Keratinocyte (primary cell): Measurements from ENCODE around the gene SDK1. TPM values are rescaled to one million over a fixed set of nuclear protein-coding genes. Genes with fewer than 3 reads are reported as not detected.

Experiments
- DNase-seq: peaks from one replicate; pipeline ENCODE4 v3.0.0-alpha.2; 2011; ENCODE audit warnings: low read depth, missing footprints, low spot score
- FAIRE-seq: peaks from 2 replicates; lab custom pipeline; 2011; peaks lifted over from hg19 to GRCh38; lab: Jason Lieb, UNC
- H2AFZ ChIP-seq: 2 replicates; pipeline ENCODE4 v1.6.0; 2012; ENCODE audit warnings: low read length, control low read depth, inconsistent platforms; ENCODE audit not compliant: control insufficient read depth
- H3K27ac ChIP-seq: 2 replicates; pipeline ENCODE4 v1.5.1; 2011; ENCODE audit warnings: low read length; ENCODE audit not compliant: control insufficient read depth, insufficient read depth
- H3K27me3 ChIP-seq: 3 replicates; pipeline ENCODE4 v1.6.0; 2011; ENCODE audit warnings: low read length; ENCODE audit not compliant: control insufficient read depth, insufficient read depth; ENCODE audit errors: extremely low read depth
- H3K36me3 ChIP-seq, 2 experiments: 2 replicates in 1 of 2; 3 replicates in 1 of 2; pipeline ENCODE4 v1.5.1; 2011; ENCODE audit warnings: low read length in 2 of 2, mild to moderate bottlenecking in 1 of 2; ENCODE audit not compliant: control insufficient read depth in 2 of 2, insufficient read depth in 2 of 2; ENCODE audit errors: extremely low read depth in 1 of 2
- H3K4me1 ChIP-seq: 3 replicates; pipeline ENCODE4 v1.5.1; 2011; ENCODE audit warnings: low read length; ENCODE audit not compliant: control insufficient read depth, insufficient read depth; ENCODE audit errors: extremely low read depth
- H3K4me2 ChIP-seq: 3 replicates; pipeline ENCODE4 v1.6.0; 2011; ENCODE audit warnings: low read depth, low read length; ENCODE audit not compliant: control insufficient read depth, insufficient read depth; ENCODE audit errors: extremely low read depth
- H3K4me3 ChIP-seq, 3 experiments: fragments of 200-600 bp in 1 of 3; sonication (generic) in 1 of 3; 2 replicates in 2 of 3; 3 replicates in 1 of 3; pipeline ENCODE4 v1.5.1; 2011 to 2016; ENCODE audit warnings: low read length in 3 of 3, mild to moderate bottlenecking in 3 of 3, control low read depth in 2 of 3, inconsistent platforms in 1 of 3, low read depth in 1 of 3, mixed read lengths in 1 of 3, mixed run types in 1 of 3, moderate library complexity in 1 of 3; ENCODE audit not compliant: control insufficient read depth in 2 of 3, insufficient read depth in 2 of 3; ENCODE audit errors: extremely low read depth in 1 of 3
- H3K79me2 ChIP-seq: 2 replicates; pipeline ENCODE4 v1.6.0; 2012; ENCODE audit warnings: low read length; ENCODE audit not compliant: control insufficient read depth, insufficient read depth
- H3K9ac ChIP-seq: 3 replicates; pipeline ENCODE4 v1.6.0; 2011; ENCODE audit warnings: low read length; ENCODE audit not compliant: control insufficient read depth, insufficient read depth; ENCODE audit errors: extremely low read depth
- H3K9me1 ChIP-seq: 3 replicates; pipeline ENCODE4 v1.6.0; 2011; ENCODE audit warnings: low read length; ENCODE audit not compliant: control insufficient read depth, insufficient read depth; ENCODE audit errors: extremely low read depth
- H3K9me3 ChIP-seq: 2 replicates; pipeline ENCODE4 v1.5.1; 2012; ENCODE audit warnings: low read depth, low read length; ENCODE audit not compliant: control insufficient read depth
- H4K20me1 ChIP-seq: 3 replicates; pipeline ENCODE4 v1.6.0; 2011; ENCODE audit warnings: low read length; ENCODE audit not compliant: control insufficient read depth, insufficient read depth; ENCODE audit errors: extremely low read depth
- EZH2 ChIP-seq: IDR thresholded peaks from one replicate; pipeline ENCODE4 v1.6.1; 2012; ENCODE audit warnings: inconsistent platforms, mild to moderate bottlenecking, low read length, moderate library complexity
- dilution Hi-C: fragments of 300-500 bp; cut with MboI; formaldehyde crosslinking; loops from one replicate; pipeline ENCODE4 v1.7.0; 2020; ENCODE audit warnings: low sequenced_read_pairs; ENCODE audit not compliant: extremely low pct_ligation_motif_present
- polyA plus RNA-seq, 5 experiments: library from polyadenylated mRNA; depleted of rRNA in 3 of 5; stranded (reverse) in 3 of 5; stranded (forward) in 1 of 5; unstranded in 1 of 5; fragments of >200 nt; gene quantifications; 1 replicate in 1 of 5; 2 replicates in 3 of 5; 3 replicates in 1 of 5; pipeline versions ENCODE4 v1.2.1 to v1.2.3, GENCODE V29; 2011 to 2012; ENCODE audit warnings: missing spikeins in 2 of 5, low read depth in 1 of 5, low replicate concordance in 1 of 5
- TF ChIP-seq, protein P1 (sequence below), 3 experiments: IDR thresholded peaks in 1 of 3; conservative IDR thresholded peaks in 1 of 3; optimal IDR thresholded peaks in 1 of 3; 2 replicates in 2 of 3; 3 replicates in 1 of 3; pipeline versions ENCODE3 to v1.5.1; 2011; ENCODE audit warnings: low read length in 3 of 3, mild to moderate bottlenecking in 3 of 3, moderate library complexity in 2 of 3, control low read depth in 1 of 3, inconsistent platforms in 1 of 3; ENCODE audit not compliant: insufficient read depth in 2 of 3; ENCODE audit errors: extremely low read depth in 1 of 3

SDK1 gene
- polyA plus RNA-seq, 1 donor (not counting 4 experiments of a cell fraction or from before 2014, with no cell fraction given), result 0.66 TPM

DNA sequence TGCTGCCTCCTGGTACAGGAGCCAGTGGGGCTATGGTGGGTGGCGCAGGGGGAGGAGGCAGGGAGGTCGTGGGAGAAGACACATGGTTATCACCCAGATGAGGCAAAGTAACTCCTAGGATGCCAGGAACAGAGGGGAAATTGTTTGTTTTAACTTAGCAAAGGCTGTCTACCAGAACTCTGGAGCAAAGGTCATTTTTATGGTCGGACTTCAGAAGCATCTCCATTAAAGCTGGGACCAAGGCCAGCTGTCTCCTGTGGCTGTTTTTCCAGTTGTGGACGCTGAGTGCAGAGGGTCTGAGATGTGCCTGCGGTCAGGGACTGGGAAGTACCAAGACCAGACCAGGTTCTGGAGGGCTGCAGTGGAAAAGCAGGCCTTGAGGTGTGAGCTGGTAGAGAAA, 855.1 kb downstream of the SDK1 start:
- no peak overlapping the region for H3K4me3 ChIP-seq
- H2AFZ ChIP-seq, result no peak overlapping the region
- no peak overlapping the region for H3K4me2 ChIP-seq
- no peaks in the 10 kb centered on the region for H3K79me2 ChIP-seq
- FAIRE-seq, result no peak
- H4K20me1 ChIP-seq, result no peaks in the 10 kb centered on the region
- DNase-seq, result no peak
- no peak for TF ChIP-seq EZH2
- TF ChIP-seq, protein P1, sequence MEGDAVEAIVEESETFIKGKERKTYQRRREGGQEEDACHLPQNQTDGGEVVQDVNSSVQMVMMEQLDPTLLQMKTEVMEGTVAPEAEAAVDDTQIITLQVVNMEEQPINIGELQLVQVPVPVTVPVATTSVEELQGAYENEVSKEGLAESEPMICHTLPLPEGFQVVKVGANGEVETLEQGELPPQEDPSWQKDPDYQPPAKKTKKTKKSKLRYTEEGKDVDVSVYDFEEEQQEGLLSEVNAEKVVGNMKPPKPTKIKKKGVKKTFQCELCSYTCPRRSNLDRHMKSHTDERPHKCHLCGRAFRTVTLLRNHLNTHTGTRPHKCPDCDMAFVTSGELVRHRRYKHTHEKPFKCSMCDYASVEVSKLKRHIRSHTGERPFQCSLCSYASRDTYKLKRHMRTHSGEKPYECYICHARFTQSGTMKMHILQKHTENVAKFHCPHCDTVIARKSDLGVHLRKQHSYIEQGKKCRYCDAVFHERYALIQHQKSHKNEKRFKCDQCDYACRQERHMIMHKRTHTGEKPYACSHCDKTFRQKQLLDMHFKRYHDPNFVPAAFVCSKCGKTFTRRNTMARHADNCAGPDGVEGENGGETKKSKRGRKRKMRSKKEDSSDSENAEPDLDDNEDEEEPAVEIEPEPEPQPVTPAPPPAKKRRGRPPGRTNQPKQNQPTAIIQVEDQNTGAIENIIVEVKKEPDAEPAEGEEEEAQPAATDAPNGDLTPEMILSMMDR (optimal IDR thresholded peaks at IDR 0.05 in 1 of 3, IDR thresholded peaks at IDR 0.05 in 1 of 3, conservative IDR thresholded peaks at IDR 0.05 in 1 of 3; ENCODE audit: extremely low read depth in 1 of 3, insufficient read depth in 2 of 3, low read length in 3 of 3), result no peak
- H3K27me3 ChIP-seq, result no peaks in the 10 kb centered on the region
- no peaks in the 10 kb centered on the region for H3K36me3 ChIP-seq
- H3K4me1 ChIP-seq, result peaks cover 16% of the 10 kb centered on the region
- no peak overlapping the region for H3K27ac ChIP-seq
- no peaks in the 10 kb centered on the region for H3K9me1 ChIP-seq
- H3K9ac ChIP-seq, result no peak overlapping the region
- dilution Hi-C loops, result no loop called here
- H3K9me3 ChIP-seq, result no peaks in the 10 kb centered on the region

DNA sequence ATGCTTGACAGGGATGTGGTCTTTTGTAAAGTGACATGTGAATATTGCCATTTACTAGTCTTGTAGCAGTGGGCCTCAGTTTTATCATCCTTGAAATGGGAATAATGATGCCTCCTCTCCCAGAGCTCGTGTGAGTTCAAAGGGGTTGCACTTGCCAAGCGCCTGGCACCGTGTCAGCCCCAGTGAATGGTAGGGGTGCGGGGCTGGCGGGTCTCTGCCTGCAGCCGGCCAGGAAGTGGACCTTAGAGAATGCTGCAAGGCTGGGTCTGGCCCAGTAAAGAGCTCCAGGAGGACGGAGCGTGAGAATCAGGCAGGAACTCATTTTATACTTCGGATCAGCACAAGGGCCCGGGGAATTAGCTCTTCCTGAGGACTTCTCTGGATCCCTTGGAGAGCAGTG, 856.6 kb downstream of the SDK1 start:
- Histone ChIP-seq H3K4me1 (peaks cover 16% of the 10 kb centered on the region), H4K20me1 (no peaks in the 10 kb centered on the region), H3K79me2 (no peaks in the 10 kb centered on the region), H3K9ac (no peak overlapping the region), H3K9me1 (no peaks in the 10 kb centered on the region), H3K4me2 (no peak overlapping the region), H3K9me3 (no peaks in the 10 kb centered on the region), H3K27me3 (no peaks in the 10 kb centered on the region), H3K27ac (no peak overlapping the region), H3K36me3 (peaks cover 0 to 2% of the 10 kb centered on the region in 2 experiments), H3K4me3 (no peak overlapping the region), H2AFZ (no peak overlapping the region)
- TF ChIP-seq EZH2, result no peak
- TF ChIP-seq, protein P1 (optimal IDR thresholded peaks at IDR 0.05 in 1 of 3, IDR thresholded peaks at IDR 0.05 in 1 of 3, conservative IDR thresholded peaks at IDR 0.05 in 1 of 3; ENCODE audit: extremely low read depth in 1 of 3, insufficient read depth in 2 of 3, low read length in 3 of 3), result no peak
- FAIRE-seq (no peak), DNase-seq (no peak)
- dilution Hi-C loops, result no loop called here
